ENCODE data around the gene SNED1.

Gene SNED1

GRCh38 chr2:241036964-241037421 lies 38.6 kb downstream of the SNED1 start:
- peak overlapping the region; percentile 66 for H3K4me3 ChIP-seq (ENCODE audit: low read depth, low read length)
- no peaks in the 10 kb centered on the region for H3K36me3 ChIP-seq (ENCODE audit: control insufficient read depth, insufficient read depth, low read length)
- no peak overlapping the region for H3K9ac ChIP-seq (ENCODE audit: low read length)
- no peaks in the 10 kb centered on the region for H3K9me3 ChIP-seq (ENCODE audit: control insufficient read depth, insufficient read depth, low read depth, low read length)
- peaks cover 11% of the 10 kb centered on the region for H3K4me1 ChIP-seq (ENCODE audit: control insufficient read depth, insufficient read depth, low read length)
- peaks cover 57% of the 10 kb centered on the region for H3K27me3 ChIP-seq (ENCODE audit: control insufficient read depth, insufficient read depth, low read length)
- no peak overlapping the region for H3K27ac ChIP-seq (ENCODE audit: low read depth, low read length)

DNA sequence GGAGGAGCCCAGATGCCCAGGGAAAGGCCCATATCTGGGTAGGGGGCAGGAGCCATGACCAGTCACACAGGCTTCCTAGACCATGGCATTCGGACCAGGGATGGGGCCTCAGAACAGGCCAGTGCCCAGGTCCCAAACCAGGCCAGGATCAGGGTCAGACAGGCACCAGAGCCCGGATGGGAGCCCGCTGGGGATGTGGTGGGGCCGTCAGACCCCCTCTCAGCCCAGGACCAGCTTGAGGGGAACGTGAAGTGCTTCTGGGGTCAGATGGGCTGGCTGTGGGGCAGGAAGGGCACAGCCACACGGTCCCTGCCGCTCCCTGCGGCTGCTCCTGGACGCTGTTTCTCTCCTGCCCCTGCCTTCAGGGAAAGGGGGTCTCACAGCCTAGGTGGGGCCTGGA lies 39.1 kb downstream of the SNED1 start:
- Histone ChIP-seq H3K9me3 (ENCODE audit: control insufficient read depth, insufficient read depth, low read depth, low read length) (no peaks in the 10 kb centered on the region), H3K27ac (ENCODE audit: low read depth, low read length) (no peak overlapping the region), H3K4me3 (ENCODE audit: low read depth, low read length) (no peak overlapping the region), H3K27me3 (ENCODE audit: control insufficient read depth, insufficient read depth, low read length) (peaks cover 58% of the 10 kb centered on the region), H3K4me1 (ENCODE audit: control insufficient read depth, insufficient read depth, low read length) (peaks cover 11% of the 10 kb centered on the region), H3K36me3 (ENCODE audit: control insufficient read depth, insufficient read depth, low read length) (no peaks in the 10 kb centered on the region), H3K9ac (ENCODE audit: low read length) (no peak overlapping the region)

DNA sequence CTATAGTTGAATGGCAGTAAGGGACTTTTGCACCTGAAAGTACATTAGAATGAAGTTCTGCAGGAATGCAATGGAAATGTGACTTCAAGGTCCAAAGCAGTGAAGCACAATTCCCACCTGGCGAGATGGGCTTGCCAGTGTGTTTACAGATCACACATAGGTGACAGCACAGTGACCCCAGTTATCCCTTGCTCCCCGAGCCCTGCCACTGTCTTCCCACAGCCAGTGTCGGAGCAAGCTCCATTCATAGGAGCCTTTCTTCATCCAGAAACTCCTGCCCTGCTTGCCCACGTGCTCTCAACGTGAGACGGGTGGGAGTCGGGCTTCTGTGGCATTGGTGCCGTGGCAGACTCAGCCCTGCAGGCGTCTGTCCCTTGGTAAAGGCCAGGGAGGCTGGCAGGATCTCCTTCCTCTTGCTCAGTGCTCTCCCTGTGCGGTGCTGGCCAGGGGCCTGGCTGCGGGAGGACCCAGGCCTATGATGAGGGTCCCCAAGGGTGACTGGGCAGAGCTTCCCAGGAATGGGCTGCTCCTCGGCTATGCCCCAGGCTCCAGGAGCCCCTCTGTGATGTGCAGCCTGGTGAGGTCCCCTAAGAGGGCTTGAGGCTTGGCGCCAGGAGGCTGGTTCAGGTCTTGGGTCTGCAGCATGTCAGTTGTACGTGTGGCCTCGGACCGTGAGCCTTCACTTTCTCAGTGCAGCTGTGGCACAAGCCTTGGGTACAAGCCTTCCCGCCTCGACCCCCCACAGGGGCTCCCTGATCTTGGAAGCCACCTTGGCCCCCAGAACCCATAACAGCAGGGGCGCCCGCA lies 40.2 kb downstream of the SNED1 start:
- H3K27ac ChIP-seq (ENCODE audit: low read depth, low read length), result no peak overlapping the region

GRCh38 chr2:241039416-241039815 lies 41.0 kb downstream of the SNED1 start:
- no peak overlapping the region for H3K27ac ChIP-seq (ENCODE audit: low read depth, low read length)
- H3K9ac ChIP-seq (ENCODE audit: low read length), result no peak overlapping the region
- H3K4me1 ChIP-seq (ENCODE audit: control insufficient read depth, insufficient read depth, low read length), result peaks cover 11% of the 10 kb centered on the region
- H3K27me3 ChIP-seq (ENCODE audit: control insufficient read depth, insufficient read depth, low read length), result peaks cover 55% of the 10 kb centered on the region
- H3K4me3 ChIP-seq (ENCODE audit: low read depth, low read length), result no peak overlapping the region
- no peaks in the 10 kb centered on the region for H3K9me3 ChIP-seq (ENCODE audit: control insufficient read depth, insufficient read depth, low read depth, low read length)
- H3K36me3 ChIP-seq (ENCODE audit: control insufficient read depth, insufficient read depth, low read length), result no peaks in the 10 kb centered on the region

More for the DNA sequence above, 40.2 kb downstream of the SNED1 start:
- no peak overlapping the region for H3K4me3 ChIP-seq (ENCODE audit: low read depth, low read length)
- H3K27me3 ChIP-seq (ENCODE audit: control insufficient read depth, insufficient read depth, low read length), result peaks cover 63% of the 10 kb centered on the region
- no peak overlapping the region for H3K9ac ChIP-seq (ENCODE audit: low read length)
- no peaks in the 10 kb centered on the region for H3K36me3 ChIP-seq (ENCODE audit: control insufficient read depth, insufficient read depth, low read length)
- H3K9me3 ChIP-seq (ENCODE audit: control insufficient read depth, insufficient read depth, low read depth, low read length), result no peaks in the 10 kb centered on the region
- peaks cover 11% of the 10 kb centered on the region for H3K4me1 ChIP-seq (ENCODE audit: control insufficient read depth, insufficient read depth, low read length)

DNA sequence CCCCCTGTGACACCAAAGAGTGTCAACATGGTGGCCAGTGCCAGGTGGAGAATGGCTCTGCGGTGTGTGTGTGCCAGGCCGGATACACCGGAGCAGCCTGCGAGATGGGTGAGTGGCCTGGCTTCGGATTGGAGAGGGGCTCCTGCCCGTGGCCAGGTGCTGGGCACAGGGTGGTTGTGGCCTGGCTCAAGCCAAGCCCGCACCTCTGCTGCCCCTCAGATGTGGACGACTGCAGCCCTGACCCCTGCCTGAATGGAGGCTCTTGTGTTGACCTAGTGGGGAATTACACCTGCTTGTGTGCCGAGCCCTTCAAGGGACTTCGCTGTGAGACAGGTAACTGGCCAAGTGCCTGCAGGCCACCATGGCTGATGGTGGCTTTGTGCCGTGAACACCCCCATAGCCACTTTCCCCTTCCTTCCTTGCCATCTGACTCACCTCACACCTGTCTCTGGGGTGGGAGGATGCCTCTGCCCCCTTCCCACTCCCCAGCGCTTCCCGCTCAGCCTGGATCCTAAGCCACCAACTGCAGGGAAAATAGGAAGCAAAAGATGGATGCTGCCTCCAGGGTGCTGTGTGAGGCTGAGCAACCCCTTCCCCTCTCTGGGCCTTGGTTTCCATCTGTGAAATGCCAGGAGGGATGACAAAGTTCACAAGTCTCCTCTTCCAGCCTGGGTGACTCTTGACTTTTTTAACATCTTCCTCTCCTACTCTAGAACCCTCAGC lies 41.8 kb downstream of the SNED1 start:
- H3K27me3 ChIP-seq (ENCODE audit: control insufficient read depth, insufficient read depth, low read length), result peaks cover 47% of the 10 kb centered on the region
- H3K9ac ChIP-seq (ENCODE audit: low read length), result no peak overlapping the region
- no peak overlapping the region for H3K27ac ChIP-seq (ENCODE audit: low read depth, low read length)
- H3K36me3 ChIP-seq (ENCODE audit: control insufficient read depth, insufficient read depth, low read length), result no peaks in the 10 kb centered on the region
- no peak overlapping the region for H3K4me3 ChIP-seq (ENCODE audit: low read depth, low read length)
- no peaks in the 10 kb centered on the region for H3K9me3 ChIP-seq (ENCODE audit: control insufficient read depth, insufficient read depth, low read depth, low read length)
- H3K4me1 ChIP-seq (ENCODE audit: control insufficient read depth, insufficient read depth, low read length), result peaks cover 8% of the 10 kb centered on the region

- Histone ChIP-seq H3K36me3 (ENCODE audit: control insufficient read depth, insufficient read depth, low read length) (no peaks in the 10 kb centered on the region), H3K4me1 (ENCODE audit: control insufficient read depth, insufficient read depth, low read length) (peaks cover 2% of the 10 kb centered on the region; the same call in 1 of the 2 replicates), H3K9me3 (ENCODE audit: control insufficient read depth, insufficient read depth, low read depth, low read length) (no peaks in the 10 kb centered on the region), H3K9ac (ENCODE audit: low read length) (no peak overlapping the region), H3K27ac (ENCODE audit: low read depth, low read length) (no peak overlapping the region), H3K27me3 (ENCODE audit: control insufficient read depth, insufficient read depth, low read length) (peaks cover 36% of the 10 kb centered on the region), H3K4me3 (ENCODE audit: low read depth, low read length) (no peak overlapping the region)
Measured at GRCh38 chr2:241041589-241042158, 43.3 kb downstream of the SNED1 start.

DNA sequence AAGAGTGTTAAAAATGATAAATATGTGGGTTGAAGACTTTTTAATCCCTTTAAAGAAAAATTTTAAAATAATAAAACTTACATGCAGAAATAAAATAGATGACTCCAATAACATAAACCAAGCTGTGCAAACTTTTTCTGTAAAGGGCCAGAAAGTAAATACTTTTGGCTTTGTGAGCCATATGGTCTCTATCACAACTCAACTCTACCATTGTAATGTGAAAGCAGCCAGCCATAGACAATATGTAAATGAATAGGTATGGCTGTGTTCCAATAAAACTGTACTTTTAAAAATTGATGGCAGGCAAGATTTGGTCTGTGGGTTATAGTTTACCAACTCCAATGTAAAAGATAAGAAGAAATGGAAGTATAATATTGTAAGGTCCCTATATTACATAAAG lies 45.2 kb downstream of the SNED1 start:
- Histone ChIP-seq H3K36me3 (ENCODE audit: control insufficient read depth, insufficient read depth, low read length) (no peaks in the 10 kb centered on the region), H3K4me1 (ENCODE audit: control insufficient read depth, insufficient read depth, low read length) (no peaks in the 10 kb centered on the region), H3K4me3 (ENCODE audit: low read depth, low read length) (no peak overlapping the region)

GRCh38 chr2:241047253-241048010 lies 49.0 kb downstream of the SNED1 start:
- H3K9ac ChIP-seq (ENCODE audit: low read length), result no peak overlapping the region
- H3K9me3 ChIP-seq (ENCODE audit: control insufficient read depth, insufficient read depth, low read depth, low read length), result no peaks in the 10 kb centered on the region
- no peak overlapping the region for H3K27ac ChIP-seq (ENCODE audit: low read depth, low read length)
- H3K4me3 ChIP-seq (ENCODE audit: low read depth, low read length), result no peak overlapping the region
- no peaks in the 10 kb centered on the region for H3K36me3 ChIP-seq (ENCODE audit: control insufficient read depth, insufficient read depth, low read length)
- peaks cover 33% of the 10 kb centered on the region for H3K27me3 ChIP-seq (ENCODE audit: control insufficient read depth, insufficient read depth, low read length)
- H3K4me1 ChIP-seq (ENCODE audit: control insufficient read depth, insufficient read depth, low read length), result no peaks in the 10 kb centered on the region

More for the DNA sequence above, 45.2 kb downstream of the SNED1 start:
- Histone ChIP-seq H3K27ac (ENCODE audit: low read depth, low read length) (no peak overlapping the region), H3K27me3 (ENCODE audit: control insufficient read depth, insufficient read depth, low read length) (peaks cover 20% of the 10 kb centered on the region), H3K9ac (ENCODE audit: low read length) (no peak overlapping the region), H3K9me3 (ENCODE audit: control insufficient read depth, insufficient read depth, low read depth, low read length) (no peaks in the 10 kb centered on the region)

- Histone ChIP-seq H3K4me3 (ENCODE audit: low read depth, low read length) (no peak overlapping the region), H3K27me3 (ENCODE audit: control insufficient read depth, insufficient read depth, low read length) (peaks cover 24% of the 10 kb centered on the region; the same call in 1 of the 2 replicates), H3K27ac (ENCODE audit: low read depth, low read length) (no peak overlapping the region), H3K4me1 (ENCODE audit: control insufficient read depth, insufficient read depth, low read length) (no peaks in the 10 kb centered on the region), H3K9me3 (ENCODE audit: control insufficient read depth, insufficient read depth, low read depth, low read length) (no peaks in the 10 kb centered on the region), H3K9ac (ENCODE audit: low read length) (no peak overlapping the region), H3K36me3 (ENCODE audit: control insufficient read depth, insufficient read depth, low read length) (no peaks in the 10 kb centered on the region)
Measured at GRCh38 chr2:241048149-241048948, 49.9 kb downstream of the SNED1 start.

DNA sequence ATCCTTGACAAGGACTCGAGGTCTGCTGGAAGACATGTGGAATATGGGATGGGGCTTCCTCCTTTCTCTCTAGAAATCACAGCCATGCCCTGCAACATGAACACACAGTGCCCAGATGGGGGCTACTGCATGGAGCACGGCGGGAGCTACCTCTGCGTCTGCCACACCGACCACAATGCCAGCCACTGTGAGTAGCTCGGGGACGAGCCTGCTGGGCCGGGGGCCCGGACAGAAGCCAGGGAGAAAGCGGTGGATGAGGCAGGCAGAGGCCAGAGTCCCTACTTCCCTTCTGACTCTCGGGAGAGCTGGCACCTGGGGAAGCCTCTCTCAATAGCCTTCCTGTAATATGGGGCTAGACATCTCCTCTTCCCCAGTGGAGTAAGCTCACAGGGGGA lies 50.5 kb downstream of the SNED1 start:
- peaks cover 24% of the 10 kb centered on the region; the same call in 1 of the 2 replicates for H3K27me3 ChIP-seq (ENCODE audit: control insufficient read depth, insufficient read depth, low read length)
- no peaks in the 10 kb centered on the region for H3K36me3 ChIP-seq (ENCODE audit: control insufficient read depth, insufficient read depth, low read length)
- no peaks in the 10 kb centered on the region for H3K9me3 ChIP-seq (ENCODE audit: control insufficient read depth, insufficient read depth, low read depth, low read length)
- H3K4me1 ChIP-seq (ENCODE audit: control insufficient read depth, insufficient read depth, low read length), result no peaks in the 10 kb centered on the region
- H3K4me3 ChIP-seq (ENCODE audit: low read depth, low read length), result no peak overlapping the region
- no peak overlapping the region for H3K27ac ChIP-seq (ENCODE audit: low read depth, low read length)
- no peak overlapping the region for H3K9ac ChIP-seq (ENCODE audit: low read length)

All from HUES6 (cell line).